ENCODE results near the gene ELAC2. TPM values are rescaled to one million over a fixed set of nuclear protein-coding genes. Genes with fewer than 3 reads are reported as not detected.

Gene ELAC2
- total RNA-seq, 1 experiment from 2014 or later: 64.4 TPM

- Histone ChIP-seq H3K4me3 (ENCODE audit: low read depth, low read length, poor library complexity, severe bottlenecking) (no peak overlapping the region), H3K4me1 (ENCODE audit: insufficient read depth, low read length, poor library complexity, severe bottlenecking) (peaks cover 10% of the 10 kb centered on the region), H3K36me3 (ENCODE audit: insufficient read depth, low read length, poor library complexity, severe bottlenecking) (peaks cover 59% of the 10 kb centered on the region), H3K27ac (ENCODE audit: low read depth, low read length, poor library complexity, severe bottlenecking) (no peak overlapping the region), H3K9me3 (ENCODE audit: low read depth, low read length, poor library complexity, severe bottlenecking) (no peaks in the 10 kb centered on the region), H3K27me3 (replicated peaks; ENCODE audit: insufficient read depth, low read depth, low read length, poor library complexity) (no peaks in the 10 kb centered on the region)
- no peak for DNase-seq (ENCODE audit: low spot score)
- intact Hi-C loops (cut with micrococcal nuclease; ENCODE audit: unreplicated experiment): loop anchor here (5.0 to 10.0 kb wide), 5 partner anchors 73 to 658 kb away; partner anchors contain the start of gene MYOCD
- CTCF ChIA-PET: no interaction called here
- BruUV-seq (replicated peaks): no TSS peak
- TF ChIP-seq EZH2 (IDR thresholded peaks at IDR 0.05; ENCODE audit: borderline replicate concordance, low read depth, low read length, poor library complexity, severe bottlenecking): no peak
- TF ChIP-seq, protein P1, sequence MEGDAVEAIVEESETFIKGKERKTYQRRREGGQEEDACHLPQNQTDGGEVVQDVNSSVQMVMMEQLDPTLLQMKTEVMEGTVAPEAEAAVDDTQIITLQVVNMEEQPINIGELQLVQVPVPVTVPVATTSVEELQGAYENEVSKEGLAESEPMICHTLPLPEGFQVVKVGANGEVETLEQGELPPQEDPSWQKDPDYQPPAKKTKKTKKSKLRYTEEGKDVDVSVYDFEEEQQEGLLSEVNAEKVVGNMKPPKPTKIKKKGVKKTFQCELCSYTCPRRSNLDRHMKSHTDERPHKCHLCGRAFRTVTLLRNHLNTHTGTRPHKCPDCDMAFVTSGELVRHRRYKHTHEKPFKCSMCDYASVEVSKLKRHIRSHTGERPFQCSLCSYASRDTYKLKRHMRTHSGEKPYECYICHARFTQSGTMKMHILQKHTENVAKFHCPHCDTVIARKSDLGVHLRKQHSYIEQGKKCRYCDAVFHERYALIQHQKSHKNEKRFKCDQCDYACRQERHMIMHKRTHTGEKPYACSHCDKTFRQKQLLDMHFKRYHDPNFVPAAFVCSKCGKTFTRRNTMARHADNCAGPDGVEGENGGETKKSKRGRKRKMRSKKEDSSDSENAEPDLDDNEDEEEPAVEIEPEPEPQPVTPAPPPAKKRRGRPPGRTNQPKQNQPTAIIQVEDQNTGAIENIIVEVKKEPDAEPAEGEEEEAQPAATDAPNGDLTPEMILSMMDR (conservative IDR thresholded peaks at IDR 0.05; ENCODE audit: low read depth, low read length): no peak
- POLR2A ChIA-PET (ENCODE audit: low non-redundant PET): no interaction called here
Observed at GRCh38 chr17:13000561-13000960, 17.3 kb downstream of the ELAC2 start.

- no peak for DNase-seq (ENCODE audit: low spot score)
- H3K27me3 ChIP-seq (replicated peaks; ENCODE audit: insufficient read depth, low read depth, low read length, poor library complexity): no peaks in the 10 kb centered on the region
- peaks cover 62% of the 10 kb centered on the region for H3K36me3 ChIP-seq (ENCODE audit: insufficient read depth, low read length, poor library complexity, severe bottlenecking)
- ChIA-PET POLR2A (ENCODE audit: low non-redundant PET) (no interaction called here), CTCF (no interaction called here)
- H3K9me3 ChIP-seq (ENCODE audit: low read depth, low read length, poor library complexity, severe bottlenecking): no peaks in the 10 kb centered on the region
- TF ChIP-seq, protein P1 (conservative IDR thresholded peaks at IDR 0.05; ENCODE audit: low read depth, low read length): no peak
- TF ChIP-seq EZH2 (IDR thresholded peaks at IDR 0.05; ENCODE audit: borderline replicate concordance, low read depth, low read length, poor library complexity, severe bottlenecking): no peak
- no TSS peak for BruUV-seq (replicated peaks)
- peaks cover 10% of the 10 kb centered on the region for H3K4me1 ChIP-seq (ENCODE audit: insufficient read depth, low read length, poor library complexity, severe bottlenecking)
- no peak overlapping the region for H3K4me3 ChIP-seq (ENCODE audit: low read depth, low read length, poor library complexity, severe bottlenecking)
- H3K27ac ChIP-seq (ENCODE audit: low read depth, low read length, poor library complexity, severe bottlenecking): no peak overlapping the region
- intact Hi-C loops (cut with micrococcal nuclease; ENCODE audit: unreplicated experiment): no loop called here
Observed at GRCh38 chr17:12998874-12999273, 19.0 kb downstream of the ELAC2 start.

- POLR2A ChIA-PET (ENCODE audit: low non-redundant PET): no interaction called here
Observed at GRCh38 chr17:12998461-12998860, 19.4 kb downstream of the ELAC2 start.

More at GRCh38 chr17:12998461-12998860, 19.4 kb downstream of the ELAC2 start:
- TF ChIP-seq, protein P1 (conservative IDR thresholded peaks at IDR 0.05; ENCODE audit: low read depth, low read length): no peak
- TF ChIP-seq EZH2 (IDR thresholded peaks at IDR 0.05; ENCODE audit: borderline replicate concordance, low read depth, low read length, poor library complexity, severe bottlenecking): no peak
- Histone ChIP-seq H3K36me3 (ENCODE audit: insufficient read depth, low read length, poor library complexity, severe bottlenecking) (peaks cover 66% of the 10 kb centered on the region), H3K4me1 (ENCODE audit: insufficient read depth, low read length, poor library complexity, severe bottlenecking) (peaks cover 10% of the 10 kb centered on the region), H3K27me3 (replicated peaks; ENCODE audit: insufficient read depth, low read depth, low read length, poor library complexity) (no peaks in the 10 kb centered on the region), H3K27ac (ENCODE audit: low read depth, low read length, poor library complexity, severe bottlenecking) (no peak overlapping the region), H3K4me3 (ENCODE audit: low read depth, low read length, poor library complexity, severe bottlenecking) (no peak overlapping the region), H3K9me3 (ENCODE audit: low read depth, low read length, poor library complexity, severe bottlenecking) (no peaks in the 10 kb centered on the region)
- intact Hi-C loops (cut with micrococcal nuclease; ENCODE audit: unreplicated experiment): no loop called here
- CTCF ChIA-PET: no interaction called here
- BruUV-seq (replicated peaks): no TSS peak
- no peak for DNase-seq (ENCODE audit: low spot score)

Data from A673 (cell line).